ENCODE measurements around the gene NUDT19. TPM values are rescaled to one million over a fixed set of nuclear protein-coding genes. Genes with fewer than 3 reads are reported as not detected.
A peak's percentile ranks its signal among the peaks of the same experiment; 100 is the strongest.

Gene NUDT19
- total and polyA plus RNA-seq, 9 of the 15 experiments (the other 6 are each of a cell fraction or from before 2014, with no cell fraction given), result 9.6 to 38.6 (median 14.4) TPM

DNA sequence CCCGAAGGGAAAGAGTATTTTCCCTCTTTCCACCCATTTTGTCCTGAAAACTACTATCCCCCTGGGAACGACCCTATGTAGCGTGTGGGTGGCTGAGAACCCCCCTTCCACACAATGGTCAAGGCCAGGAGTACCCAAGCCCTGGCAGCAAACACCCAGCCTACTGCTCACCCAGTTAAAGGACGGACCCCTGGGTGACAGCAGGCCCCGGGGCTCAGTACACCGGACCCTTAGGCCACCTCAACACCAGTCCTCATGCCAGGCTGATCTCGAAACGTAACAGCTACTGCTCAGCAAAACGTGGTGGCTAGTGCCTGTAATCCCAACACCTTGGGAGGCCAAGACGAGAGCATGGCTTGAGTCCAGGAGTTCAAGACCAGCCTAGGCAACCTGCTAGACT, 18.0 kb upstream of the NUDT19 start:
- Histone ChIP-seq H3K27ac (ENCODE audit: extremely low read depth, low read depth, low read length) (0 out of 3 replicates have a peak overlapping the region, but pooled peaks have one; percentile 47), H3K27me3 (ENCODE audit: control insufficient read depth in 2 of 2, insufficient read depth in 2 of 2, low read length in 2 of 2) (no peaks in the 10 kb centered on the region), H3K4me2 (ENCODE audit: insufficient read depth, low read length) (peak overlapping the region; percentile 91), H2AFZ (ENCODE audit: low read depth, low read length) (no peak overlapping the region), H3K9me1 (ENCODE audit: control insufficient read depth, insufficient read depth, low read length) (peaks cover 5% of the 10 kb centered on the region), H4K20me1 (replicated peaks; ENCODE audit: control insufficient read depth, insufficient read depth, low read length) (peaks cover 2% of the 10 kb centered on the region; the same call in 1 of the 2 replicates), H3K9me3 (replicated peaks; ENCODE audit: control insufficient read depth, insufficient read depth, low read depth, low read length) (no peaks in the 10 kb centered on the region; the same call in 1 of the 2 replicates), H3K4me3 (peak overlapping the region; percentile 92), H3K36me3 (ENCODE audit: control insufficient read depth, insufficient read depth, low read length) (peaks cover 20% of the 10 kb centered on the region; the same call in 1 of the 3 replicates), H3K79me2 (ENCODE audit: control insufficient read depth, insufficient read depth, low read length) (peaks cover 64% of the 10 kb centered on the region), H3K4me1 (replicated peaks in 1 of 2; ENCODE audit: control insufficient read depth in 2 of 2, insufficient read depth in 2 of 2, low read length in 2 of 2) (peaks cover 57 to 76% of the 10 kb centered on the region in 2 experiments), H3K9ac (ENCODE audit: insufficient read depth in 1 of 2, low read depth in 2 of 2, low read length in 2 of 2) (peak overlapping the region; percentile 31 to 90)
- FAIRE-seq (no peak), ATAC-seq (no peak), DNase-seq (ENCODE audit: extremely low read depth in 1 of 4, low spot score in 3 of 4) (no peak)
- in situ Hi-C loops (cut with MboI) (no loop called here), intact Hi-C loops (cut with micrococcal nuclease) (loop anchor here (5.0 kb wide), 1 partner anchor 91 kb away; the partner anchor contains the start of gene PDCD5)
- TF ChIP-seq, protein P1, sequence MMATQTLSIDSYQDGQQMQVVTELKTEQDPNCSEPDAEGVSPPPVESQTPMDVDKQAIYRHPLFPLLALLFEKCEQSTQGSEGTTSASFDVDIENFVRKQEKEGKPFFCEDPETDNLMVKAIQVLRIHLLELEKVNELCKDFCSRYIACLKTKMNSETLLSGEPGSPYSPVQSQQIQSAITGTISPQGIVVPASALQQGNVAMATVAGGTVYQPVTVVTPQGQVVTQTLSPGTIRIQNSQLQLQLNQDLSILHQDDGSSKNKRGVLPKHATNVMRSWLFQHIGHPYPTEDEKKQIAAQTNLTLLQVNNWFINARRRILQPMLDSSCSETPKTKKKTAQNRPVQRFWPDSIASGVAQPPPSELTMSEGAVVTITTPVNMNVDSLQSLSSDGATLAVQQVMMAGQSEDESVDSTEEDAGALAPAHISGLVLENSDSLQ (IDR thresholded peaks at IDR 0.05), result no peak
- TF ChIP-seq, protein P2, sequence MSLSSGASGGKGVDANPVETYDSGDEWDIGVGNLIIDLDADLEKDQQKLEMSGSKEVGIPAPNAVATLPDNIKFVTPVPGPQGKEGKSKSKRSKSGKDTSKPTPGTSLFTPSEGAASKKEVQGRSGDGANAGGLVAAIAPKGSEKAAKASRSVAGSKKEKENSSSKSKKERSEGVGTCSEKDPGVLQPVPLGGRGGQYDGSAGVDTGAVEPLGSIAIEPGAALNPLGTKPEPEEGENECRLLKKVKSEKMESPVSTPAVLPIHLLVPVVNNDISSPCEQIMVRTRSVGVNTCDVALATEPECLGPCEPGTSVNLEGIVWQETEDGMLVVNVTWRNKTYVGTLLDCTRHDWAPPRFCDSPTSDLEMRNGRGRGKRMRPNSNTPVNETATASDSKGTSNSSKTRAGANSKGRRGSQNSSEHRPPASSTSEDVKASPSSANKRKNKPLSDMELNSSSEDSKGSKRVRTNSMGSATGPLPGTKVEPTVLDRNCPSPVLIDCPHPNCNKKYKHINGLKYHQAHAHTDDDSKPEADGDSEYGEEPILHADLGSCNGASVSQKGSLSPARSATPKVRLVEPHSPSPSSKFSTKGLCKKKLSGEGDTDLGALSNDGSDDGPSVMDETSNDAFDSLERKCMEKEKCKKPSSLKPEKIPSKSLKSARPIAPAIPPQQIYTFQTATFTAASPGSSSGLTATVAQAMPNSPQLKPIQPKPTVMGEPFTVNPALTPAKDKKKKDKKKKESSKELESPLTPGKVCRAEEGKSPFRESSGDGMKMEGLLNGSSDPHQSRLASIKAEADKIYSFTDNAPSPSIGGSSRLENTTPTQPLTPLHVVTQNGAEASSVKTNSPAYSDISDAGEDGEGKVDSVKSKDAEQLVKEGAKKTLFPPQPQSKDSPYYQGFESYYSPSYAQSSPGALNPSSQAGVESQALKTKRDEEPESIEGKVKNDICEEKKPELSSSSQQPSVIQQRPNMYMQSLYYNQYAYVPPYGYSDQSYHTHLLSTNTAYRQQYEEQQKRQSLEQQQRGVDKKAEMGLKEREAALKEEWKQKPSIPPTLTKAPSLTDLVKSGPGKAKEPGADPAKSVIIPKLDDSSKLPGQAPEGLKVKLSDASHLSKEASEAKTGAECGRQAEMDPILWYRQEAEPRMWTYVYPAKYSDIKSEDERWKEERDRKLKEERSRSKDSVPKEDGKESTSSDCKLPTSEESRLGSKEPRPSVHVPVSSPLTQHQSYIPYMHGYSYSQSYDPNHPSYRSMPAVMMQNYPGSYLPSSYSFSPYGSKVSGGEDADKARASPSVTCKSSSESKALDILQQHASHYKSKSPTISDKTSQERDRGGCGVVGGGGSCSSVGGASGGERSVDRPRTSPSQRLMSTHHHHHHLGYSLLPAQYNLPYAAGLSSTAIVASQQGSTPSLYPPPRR (CRISPR knock-in tag; IDR thresholded peaks at IDR 0.05; ENCODE audit: borderline replicate concordance), result no peak
- no peak for TF ChIP-seq EGR1 (conservative IDR thresholded peaks at IDR 0.05)
- TF ChIP-seq RBBP5 (IDR thresholded peaks at IDR 0.05; ENCODE audit: borderline replicate concordance, insufficient read depth, low read length, poor library complexity, severe bottlenecking), result peak; percentile 20
- TF ChIP-seq, protein P3, sequence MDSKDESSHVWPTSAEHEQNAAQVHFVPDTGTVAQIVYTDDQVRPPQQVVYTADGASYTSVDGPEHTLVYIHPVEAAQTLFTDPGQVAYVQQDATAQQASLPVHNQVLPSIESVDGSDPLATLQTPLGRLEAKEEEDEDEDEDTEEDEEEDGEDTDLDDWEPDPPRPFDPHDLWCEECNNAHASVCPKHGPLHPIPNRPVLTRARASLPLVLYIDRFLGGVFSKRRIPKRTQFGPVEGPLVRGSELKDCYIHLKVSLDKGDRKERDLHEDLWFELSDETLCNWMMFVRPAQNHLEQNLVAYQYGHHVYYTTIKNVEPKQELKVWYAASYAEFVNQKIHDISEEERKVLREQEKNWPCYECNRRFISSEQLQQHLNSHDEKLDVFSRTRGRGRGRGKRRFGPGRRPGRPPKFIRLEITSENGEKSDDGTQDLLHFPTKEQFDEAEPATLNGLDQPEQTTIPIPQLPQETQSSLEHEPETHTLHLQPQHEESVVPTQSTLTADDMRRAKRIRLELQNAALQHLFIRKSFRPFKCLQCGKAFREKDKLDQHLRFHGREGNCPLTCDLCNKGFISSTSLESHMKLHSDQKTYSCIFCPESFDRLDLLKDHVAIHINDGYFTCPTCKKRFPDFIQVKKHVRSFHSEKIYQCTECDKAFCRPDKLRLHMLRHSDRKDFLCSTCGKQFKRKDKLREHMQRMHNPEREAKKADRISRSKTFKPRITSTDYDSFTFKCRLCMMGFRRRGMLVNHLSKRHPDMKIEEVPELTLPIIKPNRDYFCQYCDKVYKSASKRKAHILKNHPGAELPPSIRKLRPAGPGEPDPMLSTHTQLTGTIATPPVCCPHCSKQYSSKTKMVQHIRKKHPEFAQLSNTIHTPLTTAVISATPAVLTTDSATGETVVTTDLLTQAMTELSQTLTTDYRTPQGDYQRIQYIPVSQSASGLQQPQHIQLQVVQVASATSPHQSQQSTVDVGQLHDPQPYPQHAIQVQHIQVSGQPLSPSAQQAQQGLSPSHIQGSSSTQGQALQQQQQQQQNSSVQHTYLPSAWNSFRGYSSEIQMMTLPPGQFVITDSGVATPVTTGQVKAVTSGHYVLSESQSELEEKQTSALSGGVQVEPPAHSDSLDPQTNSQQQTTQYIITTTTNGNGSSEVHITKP (IDR thresholded peaks at IDR 0.05; ENCODE audit: partially characterized antibody), result peak; percentile 41
- no peak for TF ChIP-seq JUND (IDR thresholded peaks at IDR 0.05; ENCODE audit: borderline replicate concordance, low read depth, low read length)
- TF ChIP-seq JUND (tag; IDR thresholded peaks at IDR 0.05; ENCODE audit: borderline replicate concordance, low read depth, low read length), result no peak
- TF ChIP-seq KLF1 (tag; IDR thresholded peaks at IDR 0.05), result no peak
- ChIA-PET POLR2A (interaction anchor here (0.6 to 1.3 kb wide), 4 partner anchors 17 to 302 kb away, joined by 3 to 5 read pairs (median 3); partner anchors contain the start of gene NUDT19), CTCF (ENCODE audit: low intra/inter-chr PET ratio) (no interaction called here)
- BruUV-seq (replicated peaks), result no TSS peak
- WGBS (ENCODE audit: insufficient coverage, low coverage, missing lambda C conversion rate), result 32% methylated on average over 10 of the region's 10 CpGs

Data from K562 (cell line).